Loucy (cell line): ENCODE data around the gene DGKI.

Experiments
- H2AFZ ChIP-seq: fragments of 200-600 bp; sonication (generic); 2 replicates; pipeline ENCODE4 v1.6.0; 2016; ENCODE audit warnings: antibody characterized with exemption, mild to moderate bottlenecking, low read length, moderate library complexity
- H3F3A ChIP-seq: fragments of 200-600 bp; 2 replicates; pipeline ENCODE4 v1.6.0; 2016; ENCODE audit warnings: antibody characterized with exemption, low read depth, mild to moderate bottlenecking
- H3K27me3 ChIP-seq: fragments of 200-600 bp; sonication (generic); 2 replicates; pipeline ENCODE4 v1.6.1; 2014; ENCODE audit warnings: low read length, mild to moderate bottlenecking; ENCODE audit not compliant: insufficient read depth, poor library complexity, severe bottlenecking
- H3K36me3 ChIP-seq: fragments of 200-600 bp; sonication (generic); 2 replicates; pipeline ENCODE4 v1.6.1; 2016; ENCODE audit warnings: low read length; ENCODE audit not compliant: insufficient read depth
- H3K4me1 ChIP-seq: fragments of 200-600 bp; sonication (generic); 2 replicates; pipeline ENCODE4 v1.5.1; 2014; ENCODE audit warnings: low read length, mild to moderate bottlenecking; ENCODE audit not compliant: insufficient read depth, poor library complexity, severe bottlenecking
- H3K4me2 ChIP-seq: fragments of 200-600 bp; sonication (generic); 2 replicates; pipeline ENCODE4 v1.6.0; 2014; ENCODE audit warnings: antibody characterized with exemption, low read length, low read depth, mild to moderate bottlenecking; ENCODE audit not compliant: poor library complexity, severe bottlenecking
- H3K4me3 ChIP-seq: fragments of 200-600 bp; sonication (generic); 2 replicates; pipeline ENCODE4 v1.5.1; 2014; ENCODE audit warnings: low read length, mild to moderate bottlenecking, mixed read lengths; ENCODE audit not compliant: poor library complexity, severe bottlenecking
- H3K79me2 ChIP-seq: fragments of 200-600 bp; sonication (generic); 2 replicates; pipeline ENCODE4 v1.6.1; 2014; ENCODE audit warnings: low read length; ENCODE audit not compliant: insufficient read depth
- H3K9ac ChIP-seq: fragments of 200-600 bp; sonication (generic); 2 replicates; pipeline ENCODE4 v1.6.0; 2014; ENCODE audit warnings: mild to moderate bottlenecking, low read depth, low read length, moderate library complexity; ENCODE audit not compliant: poor library complexity, severe bottlenecking
- H3K9me2 ChIP-seq: fragments of 200-600 bp; sonication (generic); replicated peaks from 2 replicates; pipeline ENCODE4 v1.6.1; 2016; ENCODE audit warnings: low read depth, low read length, mixed read lengths
- H3K9me3 ChIP-seq: fragments of 200-600 bp; sonication (generic); 2 replicates; pipeline ENCODE4 v1.6.1; 2014; ENCODE audit warnings: mild to moderate bottlenecking, antibody characterized with exemption, low read length, low read depth; ENCODE audit not compliant: insufficient read depth
- H4K20me1 ChIP-seq: fragments of 200-600 bp; sonication (generic); 2 replicates; pipeline ENCODE4 v1.6.0; 2014; ENCODE audit warnings: antibody characterized with exemption, low read length, mild to moderate bottlenecking; ENCODE audit not compliant: insufficient read depth, poor library complexity, severe bottlenecking
- EZH2phosphoT487 ChIP-seq: fragments of 200-600 bp; IDR thresholded peaks from 2 replicates; pipeline ENCODE4 v1.6.1; 2018; ENCODE audit warnings: antibody characterized with exemption, mild to moderate bottlenecking, moderate library complexity, borderline replicate concordance
- TF ChIP-seq, protein P1 (sequence below): fragments of 200-600 bp; sonication (generic); conservative IDR thresholded peaks from 2 replicates; pipeline ENCODE4 v1.5.1; 2014; ENCODE audit warnings: mild to moderate bottlenecking, antibody characterized with exemption, low read length

The DGKI gene

DNA sequence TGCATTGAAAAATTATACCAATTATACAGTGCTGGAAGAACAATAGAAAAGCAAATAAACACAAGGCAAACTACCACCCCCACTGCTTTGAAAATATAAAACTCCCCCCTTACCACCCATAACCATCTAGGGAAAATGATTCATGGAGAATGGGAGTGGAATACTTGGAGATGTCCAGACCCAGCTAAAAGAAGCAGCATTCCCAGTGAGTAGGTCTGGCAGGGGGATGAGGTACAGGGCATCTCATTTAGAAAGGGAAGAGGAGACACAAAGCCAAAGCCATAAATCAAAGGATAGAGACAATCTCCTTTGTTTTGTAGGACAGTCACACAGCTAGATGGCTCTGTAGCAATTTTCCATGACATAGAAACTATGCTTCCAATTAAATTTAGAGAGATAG is 36.0 kb upstream of the DGKI start:
- Histone ChIP-seq H3K79me2 (no peaks in the 10 kb centered on the region), H4K20me1 (no peaks in the 10 kb centered on the region), H2AFZ (no peak overlapping the region), H3K36me3 (peaks cover 94% of the 10 kb centered on the region), H3F3A (no peaks in the 10 kb centered on the region), H3K4me3 (no peak overlapping the region), H3K9me2 (no peaks in the 10 kb centered on the region), H3K27me3 (no peaks in the 10 kb centered on the region), H3K4me1 (no peaks in the 10 kb centered on the region), H3K9me3 (no peaks in the 10 kb centered on the region), H3K9ac (no peak overlapping the region), H3K4me2 (no peak overlapping the region)
- TF ChIP-seq, protein P1, sequence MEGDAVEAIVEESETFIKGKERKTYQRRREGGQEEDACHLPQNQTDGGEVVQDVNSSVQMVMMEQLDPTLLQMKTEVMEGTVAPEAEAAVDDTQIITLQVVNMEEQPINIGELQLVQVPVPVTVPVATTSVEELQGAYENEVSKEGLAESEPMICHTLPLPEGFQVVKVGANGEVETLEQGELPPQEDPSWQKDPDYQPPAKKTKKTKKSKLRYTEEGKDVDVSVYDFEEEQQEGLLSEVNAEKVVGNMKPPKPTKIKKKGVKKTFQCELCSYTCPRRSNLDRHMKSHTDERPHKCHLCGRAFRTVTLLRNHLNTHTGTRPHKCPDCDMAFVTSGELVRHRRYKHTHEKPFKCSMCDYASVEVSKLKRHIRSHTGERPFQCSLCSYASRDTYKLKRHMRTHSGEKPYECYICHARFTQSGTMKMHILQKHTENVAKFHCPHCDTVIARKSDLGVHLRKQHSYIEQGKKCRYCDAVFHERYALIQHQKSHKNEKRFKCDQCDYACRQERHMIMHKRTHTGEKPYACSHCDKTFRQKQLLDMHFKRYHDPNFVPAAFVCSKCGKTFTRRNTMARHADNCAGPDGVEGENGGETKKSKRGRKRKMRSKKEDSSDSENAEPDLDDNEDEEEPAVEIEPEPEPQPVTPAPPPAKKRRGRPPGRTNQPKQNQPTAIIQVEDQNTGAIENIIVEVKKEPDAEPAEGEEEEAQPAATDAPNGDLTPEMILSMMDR, result no peak
- TF ChIP-seq EZH2phosphoT487, result no peak

DNA sequence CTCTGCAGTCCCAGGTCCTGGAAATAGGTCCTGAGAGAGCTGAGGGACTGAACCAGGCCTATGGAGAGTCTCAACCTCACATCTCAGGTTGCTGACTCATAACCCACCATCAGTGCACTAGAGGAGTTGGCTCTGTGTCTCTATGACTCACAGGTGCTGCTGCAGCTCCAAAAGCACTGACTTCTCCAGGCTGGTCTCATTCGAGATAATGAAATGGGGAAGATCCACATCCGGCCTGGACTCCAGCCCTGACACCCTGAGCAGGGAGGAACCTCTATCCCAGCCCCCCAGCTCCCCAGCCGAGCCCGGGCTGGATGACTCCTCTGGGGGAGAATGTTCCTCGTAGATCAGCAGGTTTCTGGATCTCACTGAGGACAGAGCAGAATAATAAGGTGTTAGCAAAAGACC is 35.5 kb upstream of the DGKI start:
- Histone ChIP-seq H3K4me1 (no peaks in the 10 kb centered on the region), H4K20me1 (no peaks in the 10 kb centered on the region), H3F3A (no peaks in the 10 kb centered on the region), H3K4me2 (no peak overlapping the region), H3K36me3 (peaks cover 96% of the 10 kb centered on the region), H3K9me2 (no peaks in the 10 kb centered on the region), H3K9ac (no peak overlapping the region), H3K27me3 (no peaks in the 10 kb centered on the region), H3K4me3 (no peak overlapping the region), H3K9me3 (no peaks in the 10 kb centered on the region), H2AFZ (no peak overlapping the region), H3K79me2 (no peaks in the 10 kb centered on the region)
- TF ChIP-seq, protein P1, result no peak
- TF ChIP-seq EZH2phosphoT487, result no peak

DNA sequence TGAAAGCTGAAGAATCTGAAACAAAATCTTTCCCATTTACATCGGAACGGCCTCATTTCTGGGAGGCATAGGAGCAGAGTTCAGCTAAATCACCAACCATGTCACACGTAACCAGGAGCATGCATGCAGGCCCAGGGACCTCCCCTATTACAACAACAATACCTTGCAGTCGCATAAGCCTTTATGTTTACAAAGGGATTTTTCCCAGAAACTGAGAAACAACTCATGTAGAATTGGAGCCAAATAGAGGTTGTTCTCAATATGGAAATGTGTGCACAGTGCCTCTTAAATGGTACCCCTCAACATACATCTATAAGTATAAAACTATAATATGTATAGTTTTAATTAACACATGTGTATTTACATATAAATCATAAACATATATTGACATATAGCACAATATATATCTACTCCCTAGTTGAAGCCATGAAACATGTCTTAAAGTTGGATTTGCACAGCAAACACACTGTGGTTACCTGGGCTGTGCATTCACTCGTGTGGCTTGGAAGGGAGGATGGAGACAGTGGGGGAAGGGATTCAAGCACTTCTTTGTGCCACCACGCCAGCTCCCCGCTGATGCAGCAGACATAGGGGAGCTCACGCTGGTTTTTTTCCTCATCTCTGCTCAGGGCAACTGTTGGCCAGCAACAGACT is 35.0 kb upstream of the DGKI start:
- TF ChIP-seq, protein P1, result no peak
- no peak for TF ChIP-seq EZH2phosphoT487
- H3K4me3 ChIP-seq, result no peak overlapping the region
- H4K20me1 ChIP-seq, result no peaks in the 10 kb centered on the region
- no peak overlapping the region for H2AFZ ChIP-seq
- no peaks in the 10 kb centered on the region for H3K9me3 ChIP-seq
- no peaks in the 10 kb centered on the region for H3K27me3 ChIP-seq
- no peaks in the 10 kb centered on the region for H3K9me2 ChIP-seq
- H3F3A ChIP-seq, result no peaks in the 10 kb centered on the region
- H3K79me2 ChIP-seq, result no peaks in the 10 kb centered on the region
- no peak overlapping the region for H3K9ac ChIP-seq
- no peaks in the 10 kb centered on the region for H3K4me1 ChIP-seq
- H3K36me3 ChIP-seq, result peaks cover 96% of the 10 kb centered on the region
- H3K4me2 ChIP-seq, result no peak overlapping the region
